Astrocyte of the cerebellum (primary cell): Measurements from ENCODE around the gene MAP2K2.

Source experiments
- DNase-seq: peaks from one replicate; pipeline ENCODE4 v3.0.0-alpha.2; 2011; ENCODE audit warnings: low read depth
- H3K4me3 ChIP-seq: 2 replicates; pipeline ENCODE4 v1.5.1; 2011; ENCODE audit warnings: mild to moderate bottlenecking, low read depth, low read length, moderate library complexity
- in situ Hi-C: cut with HindIII; loops from 2 replicates; pipeline ENCODE4 v1.10.0; 2017; ENCODE audit warnings: low sequenced_read_pairs
- TF ChIP-seq, protein P1 (sequence below): IDR thresholded peaks from 2 replicates; pipeline ENCODE4 v1.5.1; 2012; ENCODE audit warnings: low read length, low read depth, moderate library complexity, mild to moderate bottlenecking; ENCODE audit errors: missing control alignments

The MAP2K2 gene

DNA sequence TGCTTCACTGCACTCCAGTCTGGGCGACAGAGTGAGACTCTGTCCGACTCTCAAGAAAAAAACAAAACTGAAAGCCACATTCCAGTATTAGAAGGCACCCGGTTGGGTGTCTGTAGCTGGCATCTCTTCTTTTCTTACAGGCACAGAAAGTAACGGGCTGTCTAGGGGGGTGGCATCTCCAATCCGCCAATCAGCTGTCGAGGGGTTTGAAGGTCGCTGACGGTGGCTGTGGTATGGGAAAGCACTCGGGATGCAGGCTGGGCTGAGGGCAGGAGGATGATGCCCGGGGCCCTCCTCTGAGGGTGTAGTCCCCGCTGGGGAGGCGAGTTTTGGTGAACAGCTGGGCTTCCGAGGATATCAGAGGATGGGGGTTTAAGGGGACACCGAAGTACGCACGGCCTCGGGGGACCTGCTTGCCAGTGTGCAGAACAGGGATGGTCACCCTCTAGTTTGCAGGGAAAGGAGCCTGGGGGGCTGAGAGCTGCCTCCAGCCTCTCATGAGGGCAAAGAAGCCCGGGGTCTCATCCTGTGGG, 30.2 kb downstream of the MAP2K2 start:
- no peak for DNase-seq
- TF ChIP-seq, protein P1, sequence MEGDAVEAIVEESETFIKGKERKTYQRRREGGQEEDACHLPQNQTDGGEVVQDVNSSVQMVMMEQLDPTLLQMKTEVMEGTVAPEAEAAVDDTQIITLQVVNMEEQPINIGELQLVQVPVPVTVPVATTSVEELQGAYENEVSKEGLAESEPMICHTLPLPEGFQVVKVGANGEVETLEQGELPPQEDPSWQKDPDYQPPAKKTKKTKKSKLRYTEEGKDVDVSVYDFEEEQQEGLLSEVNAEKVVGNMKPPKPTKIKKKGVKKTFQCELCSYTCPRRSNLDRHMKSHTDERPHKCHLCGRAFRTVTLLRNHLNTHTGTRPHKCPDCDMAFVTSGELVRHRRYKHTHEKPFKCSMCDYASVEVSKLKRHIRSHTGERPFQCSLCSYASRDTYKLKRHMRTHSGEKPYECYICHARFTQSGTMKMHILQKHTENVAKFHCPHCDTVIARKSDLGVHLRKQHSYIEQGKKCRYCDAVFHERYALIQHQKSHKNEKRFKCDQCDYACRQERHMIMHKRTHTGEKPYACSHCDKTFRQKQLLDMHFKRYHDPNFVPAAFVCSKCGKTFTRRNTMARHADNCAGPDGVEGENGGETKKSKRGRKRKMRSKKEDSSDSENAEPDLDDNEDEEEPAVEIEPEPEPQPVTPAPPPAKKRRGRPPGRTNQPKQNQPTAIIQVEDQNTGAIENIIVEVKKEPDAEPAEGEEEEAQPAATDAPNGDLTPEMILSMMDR, result no peak
- in situ Hi-C loops, result no loop called here
- no peak overlapping the region for H3K4me3 ChIP-seq

DNA sequence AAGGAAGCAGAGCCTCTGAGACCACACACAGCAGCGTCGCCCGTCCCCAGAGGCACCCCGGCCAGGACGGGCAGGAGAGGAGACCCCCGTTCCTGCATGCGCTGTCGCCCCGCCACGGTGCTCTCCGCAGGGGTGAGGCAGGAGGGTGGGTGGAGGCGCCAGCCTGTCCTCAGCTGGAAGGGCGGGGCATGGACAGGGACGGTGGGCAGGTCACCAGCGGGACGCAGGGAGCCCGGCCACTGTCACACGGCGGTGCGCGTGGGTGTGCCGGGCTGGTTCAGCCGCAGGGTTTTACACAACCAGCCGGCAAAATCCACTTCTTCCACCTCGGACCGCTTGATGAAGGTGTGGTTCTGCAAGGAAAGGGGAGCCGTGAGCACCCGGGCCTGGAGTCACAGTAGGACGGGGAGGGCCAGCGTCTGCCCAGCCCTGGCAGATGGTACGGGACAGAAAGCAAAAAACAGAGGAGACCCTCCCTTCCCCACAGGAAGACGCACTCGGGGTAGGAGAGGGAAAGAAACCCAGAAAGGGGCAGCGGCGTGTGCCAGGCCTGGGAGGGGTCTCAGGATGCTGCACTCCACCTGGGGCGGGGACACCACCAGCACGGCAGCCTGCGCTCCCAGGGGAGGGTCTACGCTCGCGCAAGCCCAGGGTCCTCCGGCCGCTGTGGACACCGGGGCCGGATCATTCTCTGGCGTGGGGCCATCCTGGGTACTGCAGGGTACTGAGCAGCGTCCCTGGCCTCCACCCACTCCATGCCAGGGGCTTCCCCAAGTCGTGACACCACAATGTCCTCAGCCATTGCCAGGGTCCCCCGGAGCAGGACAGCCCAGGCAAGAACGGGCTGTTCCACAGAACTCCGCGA, 33.3 kb downstream of the MAP2K2 start:
- DNase-seq, result no peak
- no peak overlapping the region for H3K4me3 ChIP-seq
- TF ChIP-seq, protein P1, result no peak
- in situ Hi-C loops, result no loop called here

DNA sequence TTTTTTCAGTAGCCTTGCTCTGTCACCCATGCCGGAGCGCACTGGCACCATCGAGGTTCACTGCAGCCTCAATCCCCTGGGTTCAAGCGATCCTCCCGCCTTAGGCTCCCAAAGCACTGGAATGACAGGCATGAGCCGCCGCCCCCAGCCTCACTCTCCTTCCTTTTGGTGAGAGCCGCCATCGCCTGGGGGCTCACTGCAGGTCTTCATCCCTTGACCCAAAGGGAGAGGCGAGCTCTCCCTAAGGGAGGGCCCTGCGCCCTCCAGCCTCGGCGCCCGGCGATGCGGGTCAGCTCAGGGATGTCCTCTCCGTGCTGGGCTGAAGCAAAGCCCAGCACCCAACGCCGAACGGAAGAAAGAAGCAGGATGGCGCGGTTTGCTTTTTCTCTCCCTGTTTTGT, 34.0 kb downstream of the MAP2K2 start:
- no peak overlapping the region for H3K4me3 ChIP-seq

DNA sequence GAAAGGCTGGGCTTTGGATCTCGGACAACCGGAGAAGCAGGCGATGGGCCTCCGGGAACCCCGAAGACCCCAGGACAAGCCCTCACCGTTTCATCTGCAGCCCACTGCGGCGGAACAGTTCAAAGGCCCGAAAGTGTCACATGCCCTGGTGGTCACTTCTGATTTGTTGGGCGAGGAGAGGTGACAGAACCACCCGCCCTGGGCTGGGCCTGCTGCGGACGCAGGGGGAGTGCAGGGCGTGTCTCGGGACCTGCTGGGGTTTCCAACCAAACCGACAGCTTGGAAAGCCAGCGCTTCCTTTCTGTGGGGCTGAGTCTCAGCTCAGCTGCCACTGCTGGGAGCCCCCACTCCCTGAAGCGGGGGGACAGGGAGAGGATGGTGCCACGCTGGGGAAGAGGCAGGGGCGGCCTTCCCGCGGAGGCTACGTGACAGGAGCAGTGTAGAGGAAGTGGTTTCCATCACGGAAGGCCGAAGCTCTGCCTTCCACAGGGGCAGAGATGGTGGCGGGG, 34.5 kb downstream of the MAP2K2 start:
- TF ChIP-seq, protein P1, result no peak
- DNase-seq, result no peak
- no peak overlapping the region for H3K4me3 ChIP-seq
- in situ Hi-C loops, result no loop called here

More for the DNA sequence above, 34.0 kb downstream of the MAP2K2 start:
- TF ChIP-seq, protein P1, result no peak
- in situ Hi-C loops, result no loop called here
- no peak for DNase-seq

DNA sequence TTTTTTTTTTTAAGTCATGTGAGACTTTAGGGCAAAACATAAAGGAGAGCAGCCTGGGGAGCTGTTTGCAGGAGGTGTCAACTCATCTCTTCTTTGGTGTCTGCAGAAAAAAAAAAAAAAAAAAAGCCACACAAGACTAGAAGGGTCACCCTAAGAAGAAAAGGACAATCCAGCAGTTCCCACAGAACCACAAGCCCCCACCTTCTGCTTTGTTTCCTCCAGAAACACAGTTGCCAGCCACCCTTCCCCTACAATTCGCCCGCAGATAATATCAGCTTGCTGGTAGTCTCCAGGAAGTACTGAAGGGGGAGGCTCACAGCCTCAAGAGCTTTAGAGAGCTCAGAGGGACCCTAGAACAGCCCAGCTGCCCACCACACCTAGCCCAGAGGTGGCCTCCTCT, 34.9 kb downstream of the MAP2K2 start:
- TF ChIP-seq, protein P1, result no peak
- H3K4me3 ChIP-seq, result no peak overlapping the region
- in situ Hi-C loops, result no loop called here
- DNase-seq, result no peak

DNA sequence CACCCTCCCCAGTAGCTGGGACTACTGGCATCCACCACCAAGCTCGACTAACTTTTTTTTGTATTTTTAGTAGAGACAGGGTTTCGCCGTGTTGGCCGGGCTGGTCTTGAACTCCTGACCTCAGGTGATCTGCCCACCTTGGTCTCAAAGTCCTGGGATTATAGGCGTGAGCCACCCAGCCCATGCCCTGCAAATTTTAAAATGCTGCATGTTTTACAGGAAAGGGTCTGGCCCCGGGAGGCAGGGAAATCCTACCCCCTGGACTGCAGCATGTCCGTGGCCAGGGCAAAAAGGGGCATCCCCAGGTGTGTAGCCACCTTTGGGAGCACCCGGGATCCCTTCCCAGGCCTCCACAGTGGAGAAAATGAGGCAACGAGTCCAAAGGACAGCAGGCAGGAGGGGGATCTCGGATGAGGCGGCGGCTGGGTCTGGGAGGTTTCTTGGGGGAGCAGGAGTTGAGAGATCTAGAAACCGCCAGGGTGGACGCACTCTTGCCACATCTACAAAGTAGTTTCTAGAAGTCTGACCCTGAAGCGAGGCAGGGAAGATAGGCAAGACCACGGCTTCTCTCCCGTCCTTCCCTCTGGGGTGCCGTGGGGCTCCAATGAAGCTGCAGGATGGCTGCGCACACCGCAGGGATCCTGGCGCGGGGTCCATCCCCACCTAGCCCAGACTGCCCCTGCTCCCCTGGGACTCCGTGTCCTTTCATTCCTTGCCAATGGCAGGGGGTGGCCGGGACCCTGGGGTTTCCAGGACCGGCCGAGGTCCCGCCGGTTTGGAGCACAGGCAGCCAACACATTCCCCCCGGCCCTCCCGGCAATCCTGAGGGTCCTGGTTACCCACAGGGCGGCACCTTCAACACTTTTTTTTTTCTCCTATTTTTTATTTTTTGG, 35.9 kb downstream of the MAP2K2 start:
- in situ Hi-C loops, result no loop called here
- H3K4me3 ChIP-seq, result no peak overlapping the region
- DNase-seq, result no peak

More for the DNA sequence above, 35.9 kb downstream of the MAP2K2 start:
- TF ChIP-seq, protein P1, result no peak
